Effector CD8-positive, alpha-beta T cell (primary cell): Measurements from ENCODE around the gene SIGLEC5.

ENCODE experiments used
- DNase-seq: peaks from one replicate; lab custom pipeline; 2025; lab: John Stamatoyannopoulos, UW

SIGLEC5 gene

DNA sequence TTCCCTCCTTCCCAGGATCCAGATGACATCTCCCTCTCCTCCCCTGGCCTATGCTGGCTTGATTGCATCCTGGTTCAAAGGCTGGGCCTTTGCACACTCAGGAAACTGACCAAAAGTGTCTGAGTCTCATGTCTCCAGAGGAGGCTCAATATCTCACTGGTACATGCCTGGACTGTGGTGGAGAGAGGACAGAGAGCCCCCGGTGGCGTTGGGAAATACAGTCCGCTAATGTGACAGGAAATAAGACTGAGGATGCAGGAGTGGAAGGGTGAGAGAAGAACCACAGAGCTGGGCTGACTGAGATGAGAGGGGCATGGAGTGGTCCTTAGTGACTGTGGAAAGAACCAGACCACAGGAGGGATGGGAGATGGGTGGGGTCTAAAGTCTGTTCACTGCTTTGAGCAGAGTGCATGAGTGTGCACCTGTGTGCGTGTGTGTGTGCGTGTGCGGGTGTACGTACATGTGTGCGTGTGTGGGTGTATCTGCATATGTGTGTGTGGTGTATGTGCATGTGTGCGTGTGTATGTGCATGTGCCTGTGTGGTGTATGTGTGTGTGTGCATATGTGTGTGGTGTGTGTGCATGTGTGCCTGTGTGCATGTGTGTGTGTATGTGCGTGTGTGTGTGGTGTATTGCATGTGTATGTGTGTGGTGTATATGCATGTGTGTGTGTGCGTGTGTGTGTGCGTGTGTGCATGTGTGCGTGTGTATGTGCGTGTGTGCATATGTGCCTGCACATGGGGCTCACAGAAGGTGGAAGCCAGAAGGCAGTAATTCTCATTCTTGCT, 1.9 kb downstream of the SIGLEC5 start:
- DNase-seq = no peak

DNA sequence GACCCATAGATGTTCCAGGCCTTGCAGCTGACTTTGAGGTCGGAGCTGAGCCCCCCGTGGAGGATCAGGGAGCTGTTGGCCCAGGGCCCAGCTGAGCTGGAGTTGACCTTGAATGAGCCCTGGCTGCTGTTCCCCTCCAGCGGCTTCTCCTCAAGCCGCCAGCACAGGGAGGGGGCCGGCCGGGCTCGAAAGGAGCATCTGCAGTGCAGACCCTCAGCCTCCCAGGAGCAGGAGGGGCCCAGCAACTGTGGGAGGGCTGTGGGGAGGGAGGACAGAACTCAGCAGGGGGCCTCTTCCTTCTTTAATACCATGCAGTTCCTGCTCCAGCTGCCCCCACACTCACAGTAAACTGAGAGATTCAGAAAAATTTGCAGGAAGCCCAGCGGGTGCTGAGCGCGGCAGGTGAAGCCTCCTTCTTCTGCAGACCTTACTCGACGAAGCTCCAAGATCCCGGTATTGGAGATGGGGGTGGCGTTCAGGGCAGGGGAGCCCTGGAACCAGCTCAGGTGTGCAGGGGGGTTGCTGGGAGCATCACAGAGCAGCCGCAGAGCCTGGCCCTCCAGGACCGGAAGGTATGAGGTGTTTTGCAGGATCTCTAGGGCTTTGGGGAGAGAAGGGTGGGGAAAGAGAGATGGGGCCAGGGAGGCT, 2.6 kb downstream of the SIGLEC5 start:
- no peak for DNase-seq

DNA sequence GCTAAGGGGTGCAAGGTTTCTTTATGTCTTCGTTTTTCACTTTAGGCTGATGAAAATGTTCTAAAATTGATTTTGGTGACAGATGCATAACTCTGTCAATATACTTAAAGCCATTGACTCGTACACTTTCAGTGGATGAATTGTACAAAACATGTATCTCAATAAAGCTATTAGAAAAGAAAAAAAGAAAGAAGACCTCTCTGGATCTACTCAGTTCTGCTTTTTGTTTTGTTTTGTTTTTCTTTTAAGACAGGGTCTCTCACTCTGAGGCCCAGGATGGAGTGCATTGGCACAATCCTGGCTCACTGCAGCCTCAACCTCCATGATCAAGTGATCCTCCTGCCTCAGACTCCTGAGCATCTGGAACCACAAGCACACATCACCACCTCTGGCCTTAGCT, 3.5 kb downstream of the SIGLEC5 start:
- no peak for DNase-seq

DNA sequence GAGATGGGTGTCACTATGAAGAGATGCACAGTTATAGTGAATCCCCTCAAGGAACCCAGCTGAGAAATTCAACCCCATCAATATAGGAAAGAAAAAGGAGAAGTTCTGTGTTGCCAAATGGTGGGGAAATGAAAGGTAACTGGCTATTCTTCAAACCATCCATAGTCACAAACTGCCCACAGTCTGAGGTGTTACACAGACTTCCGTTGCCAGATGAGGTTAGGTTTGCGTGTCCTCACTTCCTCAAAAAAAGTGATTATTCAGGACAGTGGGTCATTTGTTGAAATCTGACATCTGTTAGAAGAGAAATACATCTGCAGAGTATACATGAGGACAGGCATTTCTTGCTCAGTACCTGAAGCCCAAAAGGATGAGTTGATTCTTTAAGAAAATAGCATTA, 9.0 kb downstream of the SIGLEC5 start:
- no peak for DNase-seq

DNA sequence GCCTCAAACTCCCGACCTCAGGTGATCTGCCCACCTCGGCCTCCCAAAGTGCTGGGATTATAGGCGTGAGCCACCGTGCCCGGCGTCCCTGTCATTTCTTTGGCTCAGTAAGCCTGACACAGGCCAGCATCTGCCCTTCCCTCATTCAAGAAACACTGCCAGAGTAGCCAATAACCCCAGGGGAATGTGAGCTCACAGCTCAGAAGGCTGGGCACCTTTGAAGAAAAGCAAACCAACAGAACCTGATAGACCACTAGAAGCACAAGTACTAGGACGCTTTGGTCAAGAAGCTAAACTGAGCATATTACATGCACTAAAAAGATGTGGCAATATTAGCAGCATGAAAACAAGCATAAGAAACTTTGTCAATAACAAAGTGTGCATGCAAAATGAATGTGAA, 14.2 kb downstream of the SIGLEC5 start:
- DNase-seq = no peak

DNA sequence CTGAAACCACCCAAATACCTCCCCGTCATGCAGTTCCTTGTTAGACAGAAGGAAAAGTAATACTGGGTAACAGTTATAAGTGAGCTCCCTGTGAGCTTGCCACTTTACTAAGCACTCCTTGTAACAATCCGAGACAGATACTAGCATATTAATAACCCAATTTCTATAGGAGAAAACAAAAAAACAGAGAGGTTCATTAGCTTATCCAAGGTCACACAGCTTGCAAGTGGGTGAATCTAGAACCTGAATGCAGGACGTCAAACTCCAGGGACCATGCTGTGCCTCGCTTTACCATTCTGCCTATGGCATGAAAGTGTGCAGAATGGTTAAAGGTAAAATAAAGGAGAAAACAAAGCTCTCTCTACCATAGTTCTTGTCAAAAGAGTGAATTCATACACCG, 15.4 kb downstream of the SIGLEC5 start:
- DNase-seq = no peak

DNA sequence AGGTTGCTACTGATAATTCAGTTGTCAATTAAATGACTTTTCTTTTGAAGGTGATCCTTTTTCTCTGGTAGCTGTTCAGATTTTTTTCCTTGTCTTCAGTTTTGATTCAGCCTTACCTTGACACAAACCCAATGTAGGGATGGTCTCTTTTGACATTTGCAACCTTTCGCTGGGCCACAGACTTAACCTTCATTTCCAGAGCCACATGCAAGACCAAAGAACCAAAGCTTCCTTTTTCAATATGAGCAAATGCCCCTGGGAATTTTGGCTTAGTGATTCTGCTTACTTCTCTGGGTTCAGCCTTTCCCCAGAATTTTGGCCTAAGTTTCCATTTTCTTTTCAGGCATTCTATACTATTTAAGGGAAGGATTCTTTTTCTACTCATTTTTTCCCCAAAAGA, 19.6 kb downstream of the SIGLEC5 start:
- DNase-seq = no peak

DNA sequence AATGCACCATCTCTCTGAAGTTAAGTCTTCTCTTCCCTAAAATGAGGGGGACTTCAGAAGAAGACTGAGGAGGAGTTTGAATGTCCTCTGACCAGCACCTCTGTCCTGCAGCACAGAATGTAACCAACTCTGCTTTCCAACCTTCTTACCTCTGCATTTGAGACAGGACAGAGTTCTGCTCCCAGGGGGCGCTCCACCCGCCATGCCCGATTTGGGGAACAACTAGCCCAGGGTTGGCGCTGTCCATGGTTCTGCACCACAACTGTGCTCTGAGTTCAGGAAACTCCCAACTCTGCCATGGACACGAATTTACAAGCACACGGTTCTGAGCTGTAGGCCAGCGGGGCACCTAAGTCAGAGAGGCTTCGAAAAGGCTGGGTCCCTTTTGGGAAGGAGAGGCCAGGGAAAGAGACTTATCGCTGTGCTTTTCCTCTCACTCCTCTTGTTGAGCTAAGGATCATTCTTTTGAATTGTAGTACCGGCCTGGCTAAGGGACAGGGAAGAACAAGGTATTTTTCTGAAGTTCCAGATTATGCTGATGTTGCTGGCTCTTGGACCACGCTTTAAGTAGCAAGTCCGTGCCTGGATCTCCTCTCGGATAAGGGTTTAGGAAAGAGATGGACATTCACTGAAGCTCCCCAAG, 22.2 kb downstream of the SIGLEC5 start:
- DNase-seq = no peak

DNA sequence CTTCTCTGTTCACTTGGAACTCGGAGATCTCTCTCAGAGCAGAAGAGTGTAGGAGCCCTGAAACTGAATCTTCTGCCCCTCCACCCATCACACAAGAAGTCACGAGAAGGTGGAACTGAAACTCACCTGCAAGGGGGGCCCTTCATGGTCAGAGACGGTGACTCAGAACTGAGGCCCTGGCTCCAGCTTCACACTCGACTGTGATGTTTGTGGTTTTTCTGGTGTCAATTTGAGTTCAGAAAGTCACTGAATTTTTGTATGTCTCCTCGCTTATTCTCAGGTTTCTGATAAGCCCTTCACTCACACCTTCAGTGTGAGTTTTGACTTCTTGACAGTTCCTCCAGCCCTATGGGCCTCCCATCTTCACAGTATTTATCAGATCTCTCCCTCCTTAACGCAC, 23.1 kb downstream of the SIGLEC5 start:
- no peak for DNase-seq

DNA sequence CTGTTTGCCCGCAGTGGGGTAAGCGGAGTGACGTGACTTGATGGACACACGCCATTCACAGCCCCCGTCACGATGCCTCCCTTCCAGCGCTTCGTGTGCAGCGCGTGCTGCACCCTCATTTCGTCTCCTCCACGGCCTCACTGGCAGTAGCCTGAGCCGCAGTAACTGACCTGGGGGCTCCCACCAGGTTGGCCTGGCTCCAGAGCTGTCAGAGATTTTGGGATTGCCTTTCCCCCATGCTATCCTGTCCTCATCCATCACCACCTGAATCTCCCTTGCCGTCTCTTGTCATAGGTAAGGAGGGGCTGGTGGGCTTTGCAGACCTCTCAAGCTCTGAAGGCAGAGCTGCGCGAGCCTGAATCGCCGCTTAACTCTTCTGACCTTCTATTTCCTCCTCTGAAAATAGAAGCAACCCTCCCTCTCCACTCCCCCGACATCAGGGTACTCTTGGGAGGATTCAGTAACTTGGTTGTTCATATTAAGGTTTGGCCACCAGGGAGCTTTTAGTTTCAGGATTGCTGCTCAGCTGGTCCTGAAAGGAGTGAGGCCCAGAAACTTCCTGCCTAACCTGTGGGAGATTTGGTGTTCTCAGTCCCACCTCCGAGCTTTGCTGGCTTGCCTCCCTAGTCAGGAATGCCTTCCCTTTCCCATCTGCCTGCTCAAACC, 27.9 kb downstream of the SIGLEC5 start:
- DNase-seq = no peak

DNA sequence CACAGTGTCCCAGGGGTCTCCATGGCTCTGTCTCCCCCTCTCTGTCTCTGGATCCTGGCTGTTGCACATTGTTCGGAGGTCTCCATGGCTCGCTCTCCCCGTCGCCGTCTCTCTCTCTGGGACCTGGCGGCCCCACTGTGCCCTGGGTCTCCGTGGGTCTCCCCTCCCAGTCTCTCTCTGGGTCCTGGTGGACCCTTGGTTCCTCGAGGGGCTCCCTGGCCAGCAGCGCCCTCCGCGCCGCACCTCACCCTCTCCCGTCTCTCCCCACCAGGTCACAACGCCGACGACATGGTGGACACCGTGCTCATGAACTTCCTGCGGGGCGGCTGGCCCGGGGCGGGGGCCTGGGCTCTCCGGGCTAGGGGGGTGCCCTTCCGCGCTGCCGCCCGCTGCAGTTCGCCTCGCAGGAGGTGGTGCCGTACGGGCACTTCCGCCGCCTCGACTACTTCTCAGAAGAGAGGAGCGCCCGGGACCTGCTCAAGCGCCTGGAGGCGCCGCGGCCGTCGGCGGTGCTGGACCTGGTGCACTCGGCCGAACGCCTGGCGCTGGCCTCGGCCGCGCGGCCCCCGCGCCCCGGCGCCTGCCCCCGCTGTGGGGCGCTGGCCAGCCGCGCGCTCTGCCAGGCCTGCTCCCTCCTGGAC, 29.1 kb downstream of the SIGLEC5 start:
- DNase-seq = no peak

DNA sequence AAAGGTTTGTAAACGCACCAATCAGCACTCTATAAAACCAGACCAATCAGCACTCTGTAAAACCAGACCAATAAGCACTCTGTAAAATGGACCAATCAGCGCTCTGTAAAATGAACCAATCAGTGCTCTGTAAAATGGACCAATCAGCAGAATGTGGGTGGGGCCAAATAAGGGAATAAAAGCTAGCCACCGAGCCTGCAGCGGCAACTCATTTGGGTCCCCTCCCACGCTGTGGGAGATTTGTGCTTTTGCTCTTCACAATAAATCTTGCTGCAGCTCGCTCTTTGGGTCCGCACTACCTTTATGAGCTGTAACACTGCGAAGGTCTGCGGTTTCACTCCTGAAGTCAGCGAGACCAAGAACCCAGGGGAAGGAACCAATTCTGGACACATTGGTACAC, 31.1 kb downstream of the SIGLEC5 start:
- DNase-seq = no peak

DNA sequence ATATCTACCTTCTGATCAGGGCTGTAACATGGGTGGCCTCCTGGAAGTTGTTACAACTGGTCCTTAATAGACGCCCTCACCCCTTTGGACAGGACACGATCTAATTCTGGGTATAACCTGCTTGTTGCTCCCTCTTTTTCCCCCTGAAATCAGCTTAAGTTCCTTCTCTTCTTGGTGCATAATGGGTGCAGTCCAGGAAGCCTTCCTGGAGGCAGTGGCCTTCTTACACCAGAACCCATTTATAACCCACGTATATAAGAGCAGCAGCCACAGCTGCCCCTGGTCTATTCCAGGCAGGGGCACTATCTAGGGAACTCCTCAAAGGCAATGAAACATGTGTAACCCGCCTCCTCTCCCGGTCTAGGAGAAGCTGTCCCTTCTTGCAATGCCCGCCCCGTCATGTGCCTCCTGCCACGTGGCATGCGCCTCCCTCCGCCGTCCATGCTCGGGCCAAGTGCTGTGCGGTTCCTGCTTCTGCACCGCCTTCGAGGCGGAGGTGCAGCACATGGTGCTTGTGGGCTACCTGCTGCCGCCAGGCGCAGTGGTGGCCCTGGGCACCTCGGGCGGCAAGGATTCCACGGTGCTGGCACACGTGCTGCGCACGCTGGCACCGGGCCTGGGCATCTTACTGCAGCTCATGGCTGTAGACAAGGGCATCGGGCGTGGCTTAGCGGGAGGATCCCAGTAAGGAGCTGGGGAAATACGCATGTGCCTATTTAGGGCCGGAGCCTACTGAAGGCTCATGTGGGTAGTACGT, 31.9 kb downstream of the SIGLEC5 start:
- DNase-seq = no peak

DNA sequence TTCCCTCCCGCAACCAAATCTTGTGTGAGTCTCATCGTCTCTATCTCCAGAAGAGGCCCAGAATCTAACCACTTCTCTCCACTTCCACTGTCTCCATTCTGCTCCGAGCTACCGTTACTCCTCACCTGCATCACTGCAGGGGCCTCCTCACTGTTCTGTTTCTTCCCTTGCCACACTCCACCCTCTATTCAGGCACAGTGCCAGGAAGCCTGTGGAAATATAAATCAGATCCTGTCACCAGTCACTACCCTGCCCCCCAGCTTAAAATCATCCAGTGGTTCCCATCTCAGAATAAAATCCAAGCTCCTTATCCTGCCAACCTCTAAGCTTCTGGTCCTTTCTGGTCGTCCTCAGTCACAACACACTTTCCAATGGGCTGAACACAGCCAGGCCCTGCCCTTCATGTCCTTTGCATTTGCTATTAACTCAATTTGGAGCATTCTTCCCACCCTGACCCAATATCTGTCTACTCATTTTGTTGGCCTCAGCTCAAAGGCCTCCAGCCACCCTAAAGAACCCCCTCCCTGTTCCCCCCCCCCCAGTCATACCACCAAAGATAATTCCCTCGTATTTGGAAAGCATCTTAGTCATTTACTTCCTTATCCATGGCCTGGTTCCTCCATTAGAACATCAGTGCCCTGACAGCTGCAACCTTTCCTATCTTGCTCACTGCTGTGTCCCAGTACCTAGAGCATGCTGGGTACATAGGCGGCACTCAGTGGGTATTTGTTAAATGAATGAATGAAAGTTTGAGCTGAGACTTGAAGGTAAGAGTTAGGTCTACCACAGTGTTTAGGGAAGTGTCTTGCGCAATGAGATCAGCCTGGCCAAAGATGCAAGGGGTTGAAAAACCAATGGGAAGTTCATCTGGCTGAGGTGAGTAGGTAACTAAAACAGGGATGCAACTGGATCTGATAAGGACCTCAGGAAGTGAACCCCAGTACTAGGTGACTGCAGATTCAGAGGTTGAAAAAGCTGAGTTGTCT, 34.7 kb downstream of the SIGLEC5 start:
- no peak for DNase-seq

DNA sequence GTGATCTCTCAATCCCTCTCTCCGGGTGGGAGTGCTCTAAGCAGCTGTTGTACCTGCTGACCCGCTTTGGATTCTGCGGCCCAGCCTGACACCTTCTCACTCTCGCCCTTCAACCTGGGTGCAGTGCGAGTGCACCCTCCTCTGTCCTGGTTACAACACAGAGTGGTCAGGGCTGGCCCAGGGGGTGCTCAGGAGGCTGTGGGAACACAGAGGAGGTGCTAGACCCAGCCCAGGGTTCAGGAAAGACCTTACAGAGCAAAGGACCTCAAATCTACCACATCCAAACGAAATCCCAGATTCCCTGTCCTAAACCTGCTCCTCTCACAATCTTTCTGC, 35.5 kb downstream of the SIGLEC5 start:
- DNase-seq = no peak

DNA sequence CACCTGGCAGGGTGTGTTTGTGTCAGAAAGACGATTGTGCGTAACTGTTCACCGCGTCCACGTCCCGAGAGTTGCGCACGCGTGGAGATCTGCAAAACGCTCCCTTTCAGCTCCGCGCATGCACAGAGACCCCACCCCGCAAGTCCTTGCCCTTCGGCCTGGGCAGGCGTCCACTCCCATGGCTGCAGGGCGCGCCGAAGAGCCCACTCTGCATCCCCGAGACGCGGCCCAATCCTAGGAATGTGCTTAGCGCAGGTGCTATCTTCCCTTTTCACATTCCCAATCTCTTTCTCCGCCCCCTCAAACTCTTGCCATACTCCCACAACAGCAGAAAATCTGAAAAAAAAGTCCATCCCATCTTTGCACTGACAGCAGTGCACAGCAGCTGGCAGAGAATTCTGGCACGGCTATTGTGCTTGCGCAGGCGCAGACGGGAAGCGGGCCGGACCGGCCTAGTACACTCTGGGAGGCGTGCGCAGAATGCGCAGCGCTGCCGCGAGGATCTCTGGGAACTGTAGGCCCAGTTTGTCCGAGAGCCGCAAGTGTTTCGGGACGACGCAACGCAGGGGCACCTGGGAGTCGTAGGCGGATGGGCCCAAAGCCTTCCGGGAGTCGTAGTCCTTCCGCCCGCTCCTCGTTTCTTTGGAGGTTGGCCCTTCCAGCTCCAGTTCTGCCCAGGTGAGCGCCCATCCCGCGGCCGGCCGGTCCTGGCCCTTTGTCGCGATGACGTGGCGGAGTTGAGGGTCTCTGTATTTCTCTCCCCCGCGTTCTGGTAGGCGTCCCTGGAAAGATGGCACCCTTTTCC, 36.0 kb downstream of the SIGLEC5 start:
- DNase-seq = peak; percentile 95

DNA sequence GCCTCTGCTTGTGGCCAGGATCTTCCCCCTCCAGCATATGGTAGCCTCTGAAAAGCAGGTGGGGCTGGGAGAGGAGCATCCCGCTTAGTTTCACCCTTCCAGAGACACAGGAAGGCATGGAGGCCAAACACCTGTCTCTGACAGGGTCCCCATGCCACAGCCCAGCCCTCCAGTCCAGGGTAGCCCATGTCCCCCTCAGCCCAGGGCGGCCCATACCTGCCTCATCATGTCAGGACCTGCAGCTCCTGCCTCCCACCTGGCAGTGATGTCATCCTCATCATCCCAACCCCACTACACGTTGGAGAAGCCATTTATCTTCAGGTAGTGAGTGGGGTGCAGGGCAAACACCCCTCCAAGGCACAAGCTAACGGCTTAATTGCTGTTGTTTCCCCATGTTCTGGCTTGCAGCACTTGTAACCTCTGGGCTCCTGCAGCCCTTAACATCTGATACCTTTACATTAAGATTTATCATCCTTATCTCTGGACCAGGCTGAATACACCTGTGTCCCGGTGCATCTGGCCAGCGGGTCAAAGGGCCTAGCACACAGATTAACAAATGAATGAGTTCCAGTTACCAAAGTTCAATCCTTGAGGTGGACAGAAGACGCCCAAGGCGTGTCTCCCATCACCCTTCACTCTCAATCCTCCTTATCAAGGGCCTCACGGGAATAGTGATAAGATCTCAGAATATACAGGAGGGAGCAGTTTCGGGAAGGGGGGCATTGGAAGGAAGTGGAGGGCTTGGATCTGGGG, 36.9 kb downstream of the SIGLEC5 start:
- no peak for DNase-seq

DNA sequence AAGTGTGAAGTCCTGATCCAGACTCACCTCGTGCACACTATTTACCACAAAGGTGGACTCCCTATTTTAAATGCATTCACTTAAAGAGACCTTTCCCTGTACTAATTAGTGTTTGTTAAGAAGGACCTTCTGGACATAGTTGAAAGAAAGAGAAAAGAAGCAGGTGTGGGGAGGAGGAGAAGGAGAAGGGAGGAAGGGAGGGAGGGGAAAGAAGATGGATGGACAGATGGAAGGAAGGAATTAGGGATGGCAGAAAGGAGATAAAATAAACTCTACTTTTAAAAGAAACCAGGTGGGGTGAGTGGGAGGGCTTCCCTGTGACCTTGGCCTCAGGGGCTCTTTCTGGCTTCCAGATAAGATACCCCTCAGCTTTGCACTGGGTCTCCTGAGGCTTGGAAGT, 37.7 kb downstream of the SIGLEC5 start:
- no peak for DNase-seq

DNA sequence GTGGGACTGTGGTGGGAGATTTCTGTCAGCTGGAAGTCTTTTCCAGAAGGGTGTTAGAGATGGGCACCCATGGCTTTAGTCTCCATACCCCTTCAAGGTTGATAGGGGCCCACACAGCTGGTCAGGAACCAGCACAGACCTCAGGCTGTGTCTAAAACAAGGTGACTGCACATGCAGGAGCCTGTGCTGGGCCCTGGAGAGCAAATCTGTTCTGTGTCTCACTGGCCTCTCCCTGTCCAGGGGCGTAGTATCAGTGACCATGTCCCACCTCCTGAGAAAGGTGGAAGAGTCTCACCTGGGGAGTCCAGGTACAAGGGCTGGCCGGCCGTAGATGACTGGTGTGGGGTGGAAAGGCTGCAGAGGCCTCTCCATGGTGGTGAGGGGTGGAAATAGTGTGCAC, 39.8 kb downstream of the SIGLEC5 start:
- DNase-seq = no peak
